ENCODE data around the gene NUP58. TPM values are rescaled to one million over a fixed set of nuclear protein-coding genes. Genes with fewer than 3 reads are reported as not detected.
"Not testable (repeated sequence)": the region's sequence is repeated elsewhere in the genome, so short reads cannot be mapped to it uniquely, and the experiment has no call there.

The NUP58 gene
- total RNA-seq, 1 experiment from 2014 or later = 35.2 TPM

GRCh38 chr13:25302121-25302520 is 696 bp downstream of the NUP58 start:
- no peak for DNase-seq (ENCODE audit: low spot score)

GRCh38 chr13:25306671-25307464 is 5.4 kb downstream of the NUP58 start:
- no peak for DNase-seq (ENCODE audit: low spot score)

DNA sequence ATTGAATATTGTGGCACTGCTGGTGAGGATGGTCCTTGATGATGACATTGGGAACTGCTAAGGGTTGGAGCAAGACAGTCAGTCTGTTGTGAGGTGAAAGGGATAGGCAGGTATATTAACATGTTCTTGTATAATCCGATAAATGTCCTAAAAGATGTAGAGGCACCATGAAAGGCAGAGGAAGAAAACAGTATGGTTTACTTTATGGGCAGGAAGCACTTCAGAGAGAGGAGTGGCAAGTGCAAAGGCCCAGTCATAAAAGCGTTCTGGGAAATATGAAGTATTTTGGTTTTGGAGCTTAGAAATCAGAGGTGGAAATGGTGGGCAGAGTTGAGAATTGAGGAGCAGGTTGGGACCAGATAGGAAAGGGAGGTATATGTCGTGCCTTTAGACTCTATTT is 9.5 kb downstream of the NUP58 start:
- DNase-seq (ENCODE audit: low spot score) = no peak

DNA sequence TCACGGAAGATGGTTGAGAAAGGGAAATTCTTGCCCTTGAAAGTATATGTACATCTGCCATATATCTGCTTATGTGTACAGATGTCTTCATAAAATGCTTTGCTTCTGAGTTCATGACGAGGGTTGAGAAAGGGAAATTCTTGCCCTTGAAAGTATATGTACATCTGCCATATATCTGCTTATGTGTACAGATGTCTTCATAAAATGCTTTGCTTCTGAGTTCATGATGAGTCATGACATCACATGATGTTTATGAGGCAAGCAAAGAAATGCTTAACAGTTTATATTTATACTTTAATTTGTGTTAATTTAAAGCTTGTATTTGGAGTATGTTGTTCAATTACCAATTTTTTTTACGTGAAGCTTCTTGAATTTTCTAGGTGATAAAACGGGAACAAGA is 17.5 kb downstream of the NUP58 start:
- DNase-seq (ENCODE audit: low spot score) = not testable (repeated sequence)

GRCh38 chr13:25319771-25320170 is 18.3 kb downstream of the NUP58 start:
- DNase-seq (ENCODE audit: low spot score) = no peak

- no peak for DNase-seq (ENCODE audit: low spot score)
These were observed 22.7 kb downstream of the NUP58 start for GRCh38 chr13:25324100-25324499.

DNA sequence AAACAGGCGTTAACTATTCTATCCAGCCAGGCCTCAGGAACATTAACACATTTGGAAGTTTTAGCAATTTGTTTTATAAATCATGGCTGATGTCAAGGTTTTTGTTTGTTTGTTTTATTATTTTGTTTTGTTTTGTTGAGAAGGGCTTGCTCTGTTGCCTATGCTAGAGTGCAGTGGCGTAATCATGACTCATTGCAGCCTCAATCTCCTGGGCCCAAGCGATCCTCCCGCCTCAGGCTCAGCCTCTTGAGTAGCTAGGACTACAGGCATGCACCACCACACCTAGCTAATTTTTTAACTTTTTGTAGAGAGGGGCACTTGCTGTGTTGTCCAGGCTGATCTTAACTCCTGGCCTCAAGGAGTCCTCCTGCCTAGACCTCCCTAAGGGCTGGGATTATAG is 28.3 kb downstream of the NUP58 start:
- no peak for DNase-seq (ENCODE audit: low spot score)

DNA sequence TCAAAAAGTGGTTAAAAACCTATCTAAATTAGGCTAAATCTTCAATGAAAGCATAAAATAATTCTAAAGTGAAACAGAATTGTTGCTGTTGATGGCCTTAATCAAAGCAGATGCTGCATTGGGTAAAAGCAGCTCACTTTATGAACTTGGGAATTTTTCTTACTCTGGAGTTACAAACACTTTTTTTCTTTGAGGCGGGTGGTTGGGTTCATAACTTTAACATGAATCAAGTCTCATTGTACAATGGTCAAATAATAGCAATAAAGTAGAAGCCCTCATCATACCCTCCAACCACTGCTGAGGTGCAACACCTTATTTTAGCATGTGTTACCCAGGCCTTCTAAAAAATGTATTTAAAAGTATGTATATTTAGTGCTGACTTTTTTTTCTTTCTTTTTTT is 29.1 kb downstream of the NUP58 start:
- DNase-seq (ENCODE audit: low spot score) = no peak

- DNase-seq (ENCODE audit: low spot score) = no peak
These were observed 34.4 kb downstream of the NUP58 start for GRCh38 chr13:25335856-25336255.

GRCh38 chr13:25345576-25345975 is 44.2 kb downstream of the NUP58 start:
- no peak for DNase-seq (ENCODE audit: low spot score)

- DNase-seq (ENCODE audit: low spot score) = no peak
These were observed 45.7 kb downstream of the NUP58 start for GRCh38 chr13:25347151-25347550.

- no peak for DNase-seq (ENCODE audit: low spot score)
These were observed 50.0 kb downstream of the NUP58 start for GRCh38 chr13:25351404-25351803.

DNA sequence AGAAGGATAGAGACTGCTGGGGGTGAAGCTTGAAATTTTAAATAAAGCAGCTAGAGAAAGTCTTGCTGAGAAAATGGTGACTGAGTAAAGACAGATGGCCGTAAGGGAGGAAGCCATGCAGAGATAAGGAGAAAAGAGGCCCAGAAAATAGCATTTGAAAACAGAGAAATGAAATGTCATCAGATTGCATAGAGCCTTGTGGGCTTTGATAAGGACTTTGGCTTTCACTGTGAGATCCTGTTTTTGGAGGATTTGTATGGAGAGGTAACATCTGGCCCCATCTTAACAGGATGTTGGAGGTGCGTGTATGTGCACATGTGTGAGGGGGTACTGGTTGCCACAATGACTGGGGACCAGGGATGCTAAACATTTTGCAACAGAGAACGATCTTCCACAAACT is 50.8 kb downstream of the NUP58 start:
- DNase-seq (ENCODE audit: low spot score) = no peak

DNA sequence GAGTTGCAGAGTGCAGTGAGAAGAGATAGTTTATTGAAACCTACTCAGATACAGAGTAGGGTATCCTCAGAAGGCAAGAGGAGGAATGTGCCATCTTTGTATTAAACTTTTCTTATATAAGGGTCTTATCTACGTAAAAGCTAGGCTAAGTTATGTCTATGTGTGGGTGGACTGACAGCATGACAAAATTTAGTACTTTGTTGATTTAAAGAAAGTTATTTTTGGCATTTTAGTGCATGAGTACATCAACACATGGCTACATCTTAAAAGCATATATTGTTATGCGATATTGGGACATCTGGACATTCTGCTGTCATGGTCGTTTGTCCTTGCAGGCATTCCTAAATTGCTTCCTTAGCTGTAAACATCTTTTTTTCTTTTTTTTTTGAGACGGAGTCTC is 51.4 kb downstream of the NUP58 start:
- DNase-seq (ENCODE audit: low spot score) = no peak

- DNase-seq (ENCODE audit: low spot score) = no peak
These were observed 51.9 kb downstream of the NUP58 start for GRCh38 chr13:25353344-25353743.

- no peak for DNase-seq (ENCODE audit: low spot score)
These were observed 53.0 kb downstream of the NUP58 start for GRCh38 chr13:25354377-25354776.

GRCh38 chr13:25360443-25360842 is 59.0 kb downstream of the NUP58 start:
- DNase-seq (ENCODE audit: low spot score) = not testable (repeated sequence)

DNA sequence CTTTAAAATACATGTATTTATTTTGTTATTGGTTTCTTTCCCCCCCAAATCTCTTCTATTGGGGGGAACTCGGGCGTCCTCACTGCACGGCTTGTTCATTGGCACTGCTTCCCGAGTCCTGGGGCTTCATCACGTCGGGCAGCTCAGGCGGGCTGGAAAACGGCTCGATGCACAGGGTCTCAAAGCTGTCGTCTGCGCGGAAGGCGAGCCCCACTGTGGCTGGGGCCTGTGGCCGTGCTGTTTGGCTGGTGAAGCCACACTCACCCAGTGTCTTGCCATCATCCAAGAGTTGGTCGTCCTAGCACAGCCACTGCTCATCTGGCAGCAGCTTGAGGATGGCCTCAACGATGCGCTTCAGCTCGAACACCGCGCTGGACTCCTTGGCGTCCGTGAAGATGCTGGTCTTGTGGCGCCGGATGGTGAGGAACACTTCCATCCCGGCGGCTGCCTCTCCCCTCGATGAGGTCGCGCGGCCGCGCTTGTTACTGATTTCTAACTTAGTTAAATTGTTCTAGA is 64.4 kb downstream of the NUP58 start:
- no peak for DNase-seq (ENCODE audit: low spot score)

- no peak for DNase-seq (ENCODE audit: low spot score)
These were observed 69.9 kb downstream of the NUP58 start for GRCh38 chr13:25371158-25371874.

DNA sequence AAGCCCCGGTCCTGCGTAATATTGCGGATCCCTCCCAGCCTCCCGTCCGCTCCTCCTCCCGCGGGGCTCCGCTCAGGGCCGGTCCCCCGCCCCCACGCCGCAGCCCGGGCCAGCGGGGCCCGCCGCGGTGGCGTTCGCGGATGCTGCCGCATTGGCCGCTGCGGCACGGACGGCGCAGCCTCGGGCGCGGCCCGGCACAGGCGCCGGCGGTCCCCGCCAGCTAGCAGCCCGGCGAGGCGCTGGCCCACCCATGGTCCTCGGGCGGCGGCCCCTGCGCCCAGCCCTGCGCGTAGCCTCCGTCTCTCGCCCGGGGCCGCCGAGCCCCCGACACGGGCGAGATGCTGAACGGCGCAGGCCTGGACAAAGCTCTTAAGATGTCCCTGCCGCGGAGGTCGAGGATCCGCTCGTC is 70.5 kb downstream of the NUP58 start, which contains the start of gene ATP8A2:
ATP8A2 (plus strand) TSS at position 100 of the 409 bp plus-strand sequence; CDS start at position 339, 239 bp downstream.
- no peak for DNase-seq (ENCODE audit: low spot score)

DNA sequence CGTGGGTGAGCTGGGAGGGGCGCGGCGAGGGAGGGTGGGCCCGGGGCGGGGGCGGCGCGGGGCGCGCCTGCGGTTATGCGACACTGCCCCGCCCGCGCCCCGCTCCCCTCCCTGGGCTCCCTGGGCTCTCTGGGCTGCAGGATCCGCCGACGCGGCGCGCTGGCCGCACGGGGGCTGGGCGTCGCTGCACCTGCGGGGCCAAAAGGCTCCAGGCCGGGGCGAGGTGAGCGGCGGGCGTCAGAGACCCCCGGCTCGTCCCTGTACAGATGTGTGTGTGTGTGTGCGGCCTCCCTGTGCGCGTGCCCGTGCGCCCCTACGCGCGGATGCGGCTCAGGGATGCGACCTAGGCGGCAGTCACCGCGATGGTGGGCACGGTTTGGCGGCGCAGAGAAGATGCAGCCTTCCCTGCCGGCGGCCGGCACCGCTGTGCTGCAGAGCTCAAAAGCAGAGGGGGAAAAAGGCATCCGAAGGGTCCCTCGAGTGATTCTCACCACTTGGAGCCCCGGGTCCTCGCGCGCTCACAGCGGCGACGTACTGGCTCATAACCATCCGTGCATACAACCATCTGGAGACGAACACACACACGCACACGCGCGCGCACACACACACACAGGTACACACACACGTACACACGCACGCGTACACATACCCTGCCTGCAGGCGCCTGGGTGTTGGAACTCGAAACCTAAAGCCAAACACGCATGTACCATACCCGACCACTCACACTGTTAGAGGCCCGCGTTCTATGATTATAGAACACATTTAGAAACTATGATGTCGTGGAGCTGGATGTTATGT is 71.1 kb downstream of the NUP58 start:
- no peak for DNase-seq (ENCODE audit: low spot score)

DNA sequence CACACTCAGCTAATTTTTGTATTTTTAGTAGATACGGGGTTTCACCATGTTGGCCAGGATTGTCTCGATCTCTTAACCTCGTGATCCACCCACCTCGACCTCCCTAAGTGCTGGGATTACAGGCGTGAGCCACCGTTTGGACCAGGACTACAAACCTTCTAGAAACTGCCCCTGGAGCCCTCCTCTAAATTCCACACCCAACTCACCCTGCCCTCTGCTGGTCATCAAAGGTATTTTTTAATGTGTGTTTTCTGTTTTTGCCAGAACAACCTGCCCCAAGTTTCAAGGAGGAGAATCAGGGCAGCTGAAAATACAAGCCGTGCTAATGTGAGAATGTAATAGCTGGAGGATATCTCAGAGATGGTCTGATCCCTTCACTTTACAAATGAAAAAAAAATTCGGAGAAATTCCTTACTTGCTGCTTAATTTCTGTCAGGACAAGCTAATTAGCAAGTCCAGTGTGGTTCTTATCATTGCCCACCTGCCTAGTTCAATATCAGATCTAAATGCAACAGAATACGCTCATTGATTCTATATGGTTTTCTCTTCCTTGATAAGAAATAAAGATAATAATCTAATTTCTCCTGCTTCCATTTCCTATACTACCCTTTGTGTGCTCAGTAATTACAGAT is 74.4 kb downstream of the NUP58 start:
- DNase-seq (ENCODE audit: low spot score) = peak; percentile 13

Measured in H4 (cell line).